NB4 (cell line): ENCODE results near the gene ARHGAP19.

ENCODE experiments used
- DNase-seq: peaks from one replicate; pipeline ENCODE4 v3.0.0; 2010; ENCODE audit warnings: low read depth
- H3K4me3 ChIP-seq: one replicate; pipeline ENCODE4 v1.5.1; 2011; ENCODE audit warnings: mild to moderate bottlenecking, low read depth, low read length, moderate library complexity
- CTCF ChIP-seq: IDR thresholded peaks from one replicate; pipeline ENCODE4 v1.5.1; 2012; ENCODE audit warnings: low read depth, low read length
- MAX ChIP-seq: IDR thresholded peaks from 2 replicates; pipeline ENCODE4 v1.6.1; 2011; ENCODE audit warnings: low read depth, low read length
- MYC ChIP-seq: IDR thresholded peaks from 2 replicates; pipeline ENCODE4 v1.6.1; 2011; ENCODE audit warnings: low read depth, low read length
- POLR2A ChIP-seq: IDR thresholded peaks from 2 replicates; pipeline ENCODE4 v1.6.1; 2011; ENCODE audit warnings: mild to moderate bottlenecking; ENCODE audit not compliant: insufficient read length; ENCODE audit errors: extremely low read depth

Gene ARHGAP19

GRCh38 chr10:97179731-97180362 is 112.6 kb downstream of the ARHGAP19 start:
- TF ChIP-seq POLR2A (no peak), MYC (no peak), MAX (no peak), CTCF (peak; percentile 1)
- no peak overlapping the region for H3K4me3 ChIP-seq
- DNase-seq, result no peak

DNA sequence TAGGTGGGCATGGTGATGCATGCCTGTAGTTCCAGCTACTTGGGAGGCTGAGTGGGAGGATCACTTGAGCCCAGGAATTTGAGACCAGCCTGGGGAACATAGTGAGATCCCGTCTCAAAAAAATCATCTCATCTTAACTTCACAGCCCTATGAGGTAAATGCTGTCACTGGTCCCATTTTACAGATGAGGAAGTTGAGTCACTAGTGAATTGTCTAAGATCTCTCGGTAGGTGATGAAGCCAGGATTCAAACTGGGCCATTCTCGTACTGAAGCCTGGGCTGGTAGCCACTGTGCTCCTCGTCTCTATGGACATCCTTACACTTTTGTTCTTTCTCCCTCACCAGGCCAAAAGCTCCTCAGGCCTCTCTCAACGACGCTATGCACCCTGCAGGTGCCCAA is 113.1 kb downstream of the ARHGAP19 start:
- no peak for DNase-seq
- TF ChIP-seq POLR2A (no peak), MYC (no peak), CTCF (no peak)

GRCh38 chr10:97178074-97178473 is 114.4 kb downstream of the ARHGAP19 start:
- no peak for TF ChIP-seq CTCF
- TF ChIP-seq POLR2A, result no peak
- no peak for TF ChIP-seq MAX
- no peak for TF ChIP-seq MYC
- DNase-seq, result no peak

More for the DNA sequence above, 113.1 kb downstream of the ARHGAP19 start:
- no peak overlapping the region for H3K4me3 ChIP-seq

GRCh38 chr10:97176226-97176625 is 116.2 kb downstream of the ARHGAP19 start:
- DNase-seq, result no peak
- H3K4me3 ChIP-seq, result no peak overlapping the region
- TF ChIP-seq CTCF, result no peak
- TF ChIP-seq MYC, result no peak
- no peak for TF ChIP-seq POLR2A
- TF ChIP-seq MAX, result no peak

More at GRCh38 chr10:97178074-97178473, 114.4 kb downstream of the ARHGAP19 start:
- no peak overlapping the region for H3K4me3 ChIP-seq

DNA sequence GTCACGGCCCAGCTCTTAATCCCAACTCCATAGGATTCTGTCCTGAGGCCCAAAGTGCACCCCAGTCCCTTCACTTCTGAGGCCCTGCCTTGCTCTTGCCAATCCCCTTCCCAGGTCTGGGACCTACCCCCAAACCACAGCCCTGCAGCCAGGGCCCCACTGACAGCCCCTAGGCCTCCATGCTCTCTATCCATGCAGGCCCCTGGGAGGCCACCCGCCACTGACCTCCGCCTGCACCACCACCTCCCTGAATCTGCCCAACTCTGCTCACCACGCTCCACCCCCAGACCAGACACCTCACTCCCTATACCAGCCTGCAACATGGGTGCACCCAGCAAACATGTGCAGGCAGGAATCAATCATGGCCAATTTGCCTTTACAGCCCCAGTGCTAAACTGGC is 116.9 kb downstream of the ARHGAP19 start:
- DNase-seq, result no peak
- no peak overlapping the region for H3K4me3 ChIP-seq
- TF ChIP-seq MAX (no peak), CTCF (no peak), POLR2A (no peak), MYC (no peak)
